Trophoblast cell (in vitro differentiated cells and primary cell): ENCODE results near the gene SERPINE2.

ENCODE experiments used
- DNase-seq, 2 donors: peaks; one replicate each; pipeline ENCODE4 v3.0.0-alpha.2; 2016
- H2AFZ ChIP-seq: 2 replicates; pipeline ENCODE4 v1.6.1; 2013; ENCODE audit warnings: low read length, moderate library complexity, mild to moderate bottlenecking; ENCODE audit not compliant: insufficient read depth, poor library complexity
- H2AK5ac ChIP-seq: 2 replicates; pipeline ENCODE4 v1.6.1; 2013; ENCODE audit warnings: mild to moderate bottlenecking, low read length
- H2BK120ac ChIP-seq: 2 replicates; pipeline ENCODE4 v1.6.1; 2013; ENCODE audit warnings: low read length, mild to moderate bottlenecking, moderate library complexity; ENCODE audit not compliant: insufficient read depth, poor library complexity
- H2BK12ac ChIP-seq: 2 replicates; pipeline ENCODE4 v1.6.1; 2013; ENCODE audit warnings: mild to moderate bottlenecking, low read length, moderate library complexity
- H2BK5ac ChIP-seq: 2 replicates; pipeline ENCODE4 v1.6.1; 2013; ENCODE audit warnings: low read length, low read depth, moderate library complexity, mild to moderate bottlenecking; ENCODE audit not compliant: poor library complexity
- H3K14ac ChIP-seq: 2 replicates; pipeline ENCODE4 v1.6.1; 2013; ENCODE audit warnings: mild to moderate bottlenecking, low read length
- H3K18ac ChIP-seq: 2 replicates; pipeline ENCODE4 v1.6.1; 2013; ENCODE audit warnings: mild to moderate bottlenecking, low read length
- H3K23ac ChIP-seq: 2 replicates; pipeline ENCODE4 v1.6.1; 2013; ENCODE audit warnings: low read length
- H3K27ac ChIP-seq: 2 replicates; pipeline ENCODE4 v1.5.1; 2013; ENCODE audit warnings: low read depth, mild to moderate bottlenecking, inconsistent platforms, low read length, moderate library complexity
- H3K27me3 ChIP-seq: 2 replicates; pipeline ENCODE4 v1.6.1; 2013; ENCODE audit warnings: inconsistent platforms, mild to moderate bottlenecking, low read length, moderate library complexity; ENCODE audit not compliant: insufficient read depth
- H3K36me3 ChIP-seq, 2 experiments: 1 replicate in 1 of 2; 2 replicates in 1 of 2; pipeline ENCODE4 v1.6.1; 2013; ENCODE audit warnings: low read length in 2 of 2, mild to moderate bottlenecking in 2 of 2, moderate library complexity in 1 of 2; ENCODE audit not compliant: insufficient read depth in 2 of 2, control insufficient read depth in 1 of 2
- H3K4ac ChIP-seq: 2 replicates; pipeline ENCODE4 v1.6.1; 2013; ENCODE audit warnings: low read depth, mild to moderate bottlenecking, low read length, moderate library complexity
- H3K4me1 ChIP-seq, 2 experiments: 1 replicate in 1 of 2; 2 replicates in 1 of 2; pipeline ENCODE4 v1.6.1; 2013; ENCODE audit warnings: low read length in 2 of 2, mild to moderate bottlenecking in 2 of 2, moderate library complexity in 1 of 2; ENCODE audit not compliant: insufficient read depth in 2 of 2, control insufficient read depth in 1 of 2
- H3K4me2 ChIP-seq: 2 replicates; pipeline ENCODE4 v1.6.1; 2013; ENCODE audit warnings: inconsistent platforms, mild to moderate bottlenecking, low read length, moderate library complexity
- H3K4me3 ChIP-seq: 2 replicates; pipeline ENCODE4 v1.5.1; 2013; ENCODE audit warnings: mild to moderate bottlenecking, low read depth, low read length, inconsistent platforms
- H3K79me1 ChIP-seq: one replicate; pipeline ENCODE4 v1.6.1; 2013; ENCODE audit warnings: low read length
- H3K79me2 ChIP-seq: 2 replicates; pipeline ENCODE4 v1.6.1; 2013; ENCODE audit warnings: low read length, mild to moderate bottlenecking; ENCODE audit not compliant: control insufficient read depth, insufficient read depth, poor library complexity
- H3K9ac ChIP-seq: 2 replicates; pipeline ENCODE4 v1.6.1; 2013; ENCODE audit warnings: mild to moderate bottlenecking, low read length
- H3K9me3 ChIP-seq: 2 replicates; pipeline ENCODE4 v1.6.1; 2013; ENCODE audit warnings: low read depth, mild to moderate bottlenecking, control low read depth, inconsistent platforms, low read length; ENCODE audit not compliant: insufficient read depth
- H4K12ac ChIP-seq: 2 replicates; pipeline ENCODE4 v1.6.1; 2013; ENCODE audit warnings: low read depth, mild to moderate bottlenecking, low read length, moderate library complexity
- H4K8ac ChIP-seq: 2 replicates; pipeline ENCODE4 v1.6.1; 2013; ENCODE audit warnings: low read depth, mild to moderate bottlenecking, low read length, moderate library complexity
- H4K91ac ChIP-seq: one replicate; pipeline ENCODE4 v1.6.1; 2013; ENCODE audit warnings: low read depth, mild to moderate bottlenecking, low read length, moderate library complexity
- WGBS: extraction: QIAGEN DNeasy Blood & Tissue Kit; methylation state at CpG from one replicate; pipeline ENCODE4 v1.1.7; 2013; ENCODE audit warnings: missing lambda C conversion rate; ENCODE audit not compliant: insufficient read length, insufficient coverage; ENCODE audit errors: extremely low coverage; 5-methylcytosine and 5-hydroxymethylcytosine counted together

SERPINE2 gene

GRCh38 chr2:224063298-224063648 is 24.2 kb upstream of the SERPINE2 start:
- Histone ChIP-seq H3K27ac (no peak overlapping the region), H3K4me2 (no peak overlapping the region), H3K4ac (no peak overlapping the region), H3K14ac (no peak overlapping the region), H3K79me1 (no peaks in the 10 kb centered on the region), H3K9me3 (no peaks in the 10 kb centered on the region), H2BK12ac (no peak overlapping the region), H4K91ac (no peak overlapping the region), H4K12ac (no peak overlapping the region), H2AFZ (no peak overlapping the region), H3K23ac (no peak overlapping the region), H2BK120ac (no peak overlapping the region), H3K27me3 (no peaks in the 10 kb centered on the region), H3K36me3 (no peaks in the 10 kb centered on the region), H3K4me3 (no peak overlapping the region), H3K4me1 (no peaks in the 10 kb centered on the region), H3K18ac (no peak overlapping the region), H4K8ac (no peak overlapping the region), H3K79me2 (no peaks in the 10 kb centered on the region), H2BK5ac (no peak overlapping the region), H3K9ac (no peak overlapping the region), H2AK5ac (no peak overlapping the region)
- DNase-seq: no peak
- WGBS: no CpG with 5 or more reads among the region's 4 CpGs

GRCh38 chr2:224062481-224063297 is 23.6 kb upstream of the SERPINE2 start:
- Histone ChIP-seq H4K91ac (no peak overlapping the region), H3K4me2 (no peak overlapping the region), H3K14ac (no peak overlapping the region), H2BK5ac (no peak overlapping the region), H2BK120ac (no peak overlapping the region), H3K36me3 (no peaks in the 10 kb centered on the region), H3K79me2 (no peaks in the 10 kb centered on the region), H3K4me1 (no peaks in the 10 kb centered on the region), H2BK12ac (no peak overlapping the region), H3K23ac (no peak overlapping the region), H4K8ac (no peak overlapping the region), H2AK5ac (no peak overlapping the region), H3K4me3 (no peak overlapping the region), H3K27me3 (no peaks in the 10 kb centered on the region), H3K9me3 (no peaks in the 10 kb centered on the region), H4K12ac (no peak overlapping the region), H3K9ac (no peak overlapping the region), H3K79me1 (no peaks in the 10 kb centered on the region), H3K27ac (no peak overlapping the region), H3K18ac (no peak overlapping the region), H3K4ac (no peak overlapping the region), H2AFZ (no peak overlapping the region)
- WGBS: no CpG with 5 or more reads among the region's 5 CpGs
- no peak for DNase-seq

- WGBS: no CpG with 5 or more reads among the region's 2 CpGs
Observed at GRCh38 chr2:224060783-224061482, 21.8 kb upstream of the SERPINE2 start.

GRCh38 chr2:224059178-224059577 is 20.1 kb upstream of the SERPINE2 start:
- Histone ChIP-seq H4K12ac (no peak overlapping the region), H3K36me3 (no peaks in the 10 kb centered on the region), H3K27ac (no peak overlapping the region), H4K91ac (no peak overlapping the region), H4K8ac (no peak overlapping the region), H3K18ac (no peak overlapping the region), H3K14ac (no peak overlapping the region), H2AK5ac (no peak overlapping the region), H2BK120ac (no peak overlapping the region), H3K4me2 (no peak overlapping the region), H2BK5ac (no peak overlapping the region), H3K23ac (no peak overlapping the region), H3K9me3 (no peaks in the 10 kb centered on the region), H3K9ac (no peak overlapping the region), H3K4me3 (no peak overlapping the region), H2BK12ac (no peak overlapping the region), H3K4ac (no peak overlapping the region), H3K4me1 (no peaks in the 10 kb centered on the region), H2AFZ (no peak overlapping the region), H3K79me2 (no peaks in the 10 kb centered on the region), H3K27me3 (no peaks in the 10 kb centered on the region), H3K79me1 (no peaks in the 10 kb centered on the region)
- whole genome bisulfite sequencing: no CpG with 5 or more reads among the region's 1 CpG
- DNase-seq: no peak

More at GRCh38 chr2:224060783-224061482, 21.8 kb upstream of the SERPINE2 start:
- H3K9ac ChIP-seq: no peak overlapping the region
- H3K23ac ChIP-seq: no peak overlapping the region
- no peaks in the 10 kb centered on the region for H3K36me3 ChIP-seq
- DNase-seq: no peak
- H3K4ac ChIP-seq: no peak overlapping the region
- H4K12ac ChIP-seq: no peak overlapping the region
- no peak overlapping the region for H4K8ac ChIP-seq
- H3K14ac ChIP-seq: no peak overlapping the region
- no peak overlapping the region for H2BK12ac ChIP-seq
- H3K79me2 ChIP-seq: no peaks in the 10 kb centered on the region
- H3K79me1 ChIP-seq: no peaks in the 10 kb centered on the region
- H3K18ac ChIP-seq: no peak overlapping the region
- no peak overlapping the region for H2BK120ac ChIP-seq
- H3K4me1 ChIP-seq: no peaks in the 10 kb centered on the region
- no peak overlapping the region for H2AK5ac ChIP-seq
- H3K4me3 ChIP-seq: no peak overlapping the region
- H4K91ac ChIP-seq: no peak overlapping the region
- H3K27ac ChIP-seq: no peak overlapping the region
- no peaks in the 10 kb centered on the region for H3K9me3 ChIP-seq
- H2AFZ ChIP-seq: no peak overlapping the region
- H3K4me2 ChIP-seq: no peak overlapping the region
- no peaks in the 10 kb centered on the region for H3K27me3 ChIP-seq
- H2BK5ac ChIP-seq: no peak overlapping the region
